Fibroblast of skin of right quadriceps (primary cell): ENCODE results near the gene CYP46A1.

ENCODE experiments used
- DNase-seq: peaks from one replicate; pipeline ENCODE4 v3.0.0-alpha.2; 2013

The CYP46A1 gene

DNA sequence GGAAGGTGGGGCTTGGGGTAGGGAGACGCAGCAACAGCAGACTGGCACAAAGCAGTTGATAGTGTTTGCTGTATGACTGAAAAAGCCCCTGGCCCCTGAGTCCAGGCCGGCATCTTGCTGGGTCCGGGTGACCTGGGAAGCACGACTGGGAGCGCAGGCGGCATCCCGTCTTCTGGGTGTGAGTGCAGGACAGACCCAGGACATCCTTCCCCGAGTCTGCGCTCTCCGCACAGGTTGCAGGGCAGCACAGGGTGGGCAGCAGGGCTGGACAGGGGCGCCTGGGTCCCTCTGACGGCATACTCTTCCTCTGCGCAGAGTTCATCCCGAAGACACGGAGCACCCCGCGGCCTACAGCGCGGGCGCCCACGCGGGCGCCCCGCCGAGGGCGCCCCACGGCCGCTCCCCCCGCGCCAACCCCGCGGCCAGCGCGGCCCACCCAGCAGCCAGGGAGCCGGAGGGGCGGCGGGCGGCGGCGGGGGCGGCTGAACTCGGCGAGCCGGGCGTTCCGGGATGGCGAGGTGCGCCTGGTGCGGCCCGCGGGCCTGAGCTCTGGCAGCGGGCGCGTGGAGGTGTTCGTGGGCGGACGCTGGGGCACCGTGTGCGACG is 9.2 kb upstream of the CYP46A1 start:
- no peak for DNase-seq

DNA sequence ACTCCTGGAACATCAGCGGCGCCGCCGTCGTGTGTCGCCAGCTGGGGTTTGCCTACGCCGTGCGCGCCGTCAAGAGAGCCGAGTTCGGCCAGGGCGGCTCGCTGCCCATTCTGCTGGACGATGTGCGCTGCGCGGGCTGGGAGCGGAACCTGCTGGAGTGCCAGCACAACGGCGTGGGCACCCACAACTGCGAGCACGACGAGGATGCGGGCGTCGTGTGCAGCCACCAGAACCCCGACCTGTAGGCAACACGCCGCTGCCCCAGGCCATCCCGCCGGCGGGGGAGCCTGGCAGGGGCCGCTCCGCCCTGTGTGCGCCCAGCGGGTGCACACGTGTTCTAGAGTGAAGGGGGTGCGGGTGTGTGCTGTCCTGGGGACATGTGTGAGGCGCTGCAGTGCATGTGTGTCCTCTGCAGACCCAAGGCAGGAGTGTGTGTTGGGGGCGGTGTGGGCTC is 8.7 kb upstream of the CYP46A1 start:
- no peak for DNase-seq

GRCh38 chr14:99675951-99676350 is 8.1 kb upstream of the CYP46A1 start:
- DNase-seq = no peak

DNA sequence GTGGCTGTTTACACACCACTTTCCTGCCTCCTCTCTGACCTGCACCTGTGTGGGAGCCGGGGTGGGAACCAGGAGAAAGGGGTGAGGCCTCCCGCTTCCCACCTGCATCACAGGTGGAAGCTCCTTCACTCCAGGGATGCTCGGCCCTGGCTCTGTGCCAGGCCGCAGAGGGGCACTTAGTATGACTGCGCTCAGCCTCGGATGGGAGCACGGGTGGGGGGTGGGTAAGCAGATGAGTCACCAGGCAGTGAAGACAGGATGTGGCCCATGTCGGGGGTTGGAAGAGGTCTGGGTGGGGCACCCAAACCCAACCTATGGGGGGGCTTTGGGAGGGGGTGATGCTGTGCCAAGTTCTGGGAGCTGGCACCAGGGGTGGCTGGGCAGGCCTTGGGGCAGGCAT is 7.4 kb upstream of the CYP46A1 start:
- no peak for DNase-seq

- DNase-seq = no peak
Observed at GRCh38 chr14:99677231-99678140, 6.6 kb upstream of the CYP46A1 start.

- no peak for DNase-seq
Observed at GRCh38 chr14:99678198-99678597, 5.9 kb upstream of the CYP46A1 start.

GRCh38 chr14:99679111-99679510 is 5.0 kb upstream of the CYP46A1 start:
- DNase-seq = no peak

- DNase-seq = no peak
Observed at GRCh38 chr14:99679543-99679942, 4.6 kb upstream of the CYP46A1 start.

DNA sequence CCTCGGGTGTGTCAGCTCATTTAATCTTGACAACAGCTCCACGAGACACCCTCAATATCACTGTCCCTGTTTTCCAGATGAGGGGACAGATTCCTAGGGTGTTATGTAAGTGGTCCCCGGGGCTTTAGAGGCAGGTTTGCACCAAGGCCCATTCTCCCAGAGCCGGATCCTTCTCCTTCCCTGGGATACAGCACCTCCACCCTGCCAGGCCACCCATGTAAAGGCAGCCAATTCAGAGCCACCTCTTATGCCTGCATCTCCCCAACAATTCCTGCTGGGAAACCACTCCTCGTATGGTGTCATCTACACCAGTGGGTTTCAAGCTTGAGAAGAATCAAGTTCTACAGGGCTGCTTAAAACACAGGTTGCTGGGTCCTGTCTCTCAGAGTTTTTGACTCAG is 4.1 kb upstream of the CYP46A1 start:
- DNase-seq = no peak

DNA sequence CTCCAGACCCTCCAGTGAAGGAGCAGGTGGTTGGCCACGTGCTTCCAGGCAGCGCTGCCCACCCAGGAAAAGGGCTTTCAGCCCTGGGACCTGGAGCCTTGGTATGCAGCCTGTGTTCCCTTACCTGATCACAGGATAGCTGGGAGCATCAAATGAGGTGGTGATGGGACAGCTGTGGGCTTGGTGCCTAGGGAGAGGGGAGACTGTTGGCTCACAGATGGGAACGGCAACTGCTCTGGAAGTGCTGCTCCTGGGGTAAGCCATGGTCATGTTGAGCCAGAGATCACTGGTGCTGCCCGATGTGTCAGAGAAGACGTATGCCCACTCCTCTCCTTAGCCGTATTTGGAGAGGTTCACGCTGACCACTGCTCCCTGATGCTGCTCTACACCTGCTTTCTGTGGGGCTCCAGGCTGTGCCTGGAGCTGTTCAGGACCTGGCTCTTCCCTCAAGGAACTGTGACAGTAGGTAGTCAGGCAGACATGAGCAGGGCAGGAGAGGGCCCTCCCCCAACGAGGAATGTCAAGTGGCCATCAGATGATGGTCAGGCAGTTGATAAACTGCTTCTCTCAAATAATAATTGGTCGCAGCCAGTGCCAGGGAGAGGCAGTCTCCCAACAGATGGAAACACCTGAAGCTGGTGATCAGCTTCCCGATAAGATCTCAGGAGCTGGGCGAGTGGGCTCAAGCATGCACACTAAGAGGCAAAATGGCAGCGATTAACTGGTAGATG is 2.8 kb upstream of the CYP46A1 start:
- no peak for DNase-seq

GRCh38 chr14:99681832-99682148 is 2.3 kb upstream of the CYP46A1 start:
- DNase-seq = no peak

DNA sequence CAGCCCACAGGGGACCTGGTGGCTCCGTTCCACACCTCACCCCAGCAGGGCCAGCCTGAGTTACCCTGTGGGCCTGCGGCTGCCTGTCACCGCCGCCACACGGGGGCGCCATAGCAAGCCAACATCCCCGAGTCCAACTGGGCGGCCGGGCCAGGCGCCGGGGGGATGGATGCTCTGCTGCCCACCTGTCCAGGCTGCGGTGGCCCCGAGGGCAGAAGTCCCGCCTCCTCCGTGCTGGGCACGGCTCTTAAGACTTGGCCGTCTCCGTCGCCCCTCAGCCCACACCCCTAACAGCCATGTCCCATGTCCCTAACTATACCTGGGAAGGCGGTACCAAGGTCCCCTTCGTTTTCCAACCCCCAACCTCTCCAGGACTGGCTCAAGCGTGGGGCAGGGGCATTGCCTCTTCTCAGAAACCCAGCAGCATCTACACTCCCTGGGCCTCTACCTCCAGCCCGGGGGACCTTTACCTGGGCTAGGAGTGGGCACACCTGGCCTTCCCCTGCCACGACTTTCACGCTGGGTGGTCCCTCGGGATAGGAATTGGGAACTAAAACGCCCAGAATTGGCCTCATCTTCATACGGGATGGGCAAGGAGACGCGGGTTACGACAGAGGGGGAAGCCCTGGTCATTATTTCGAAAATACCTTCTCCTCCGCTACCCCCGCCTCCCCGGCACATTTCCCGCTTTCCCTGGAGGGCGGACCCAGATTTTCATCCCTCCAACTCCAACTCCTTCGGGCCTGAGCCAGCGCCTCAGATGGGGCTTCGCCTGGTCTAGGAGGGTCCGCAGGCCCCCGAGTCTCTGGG is 1.1 kb upstream of the CYP46A1 start:
- peak; percentile 59 for DNase-seq

DNA sequence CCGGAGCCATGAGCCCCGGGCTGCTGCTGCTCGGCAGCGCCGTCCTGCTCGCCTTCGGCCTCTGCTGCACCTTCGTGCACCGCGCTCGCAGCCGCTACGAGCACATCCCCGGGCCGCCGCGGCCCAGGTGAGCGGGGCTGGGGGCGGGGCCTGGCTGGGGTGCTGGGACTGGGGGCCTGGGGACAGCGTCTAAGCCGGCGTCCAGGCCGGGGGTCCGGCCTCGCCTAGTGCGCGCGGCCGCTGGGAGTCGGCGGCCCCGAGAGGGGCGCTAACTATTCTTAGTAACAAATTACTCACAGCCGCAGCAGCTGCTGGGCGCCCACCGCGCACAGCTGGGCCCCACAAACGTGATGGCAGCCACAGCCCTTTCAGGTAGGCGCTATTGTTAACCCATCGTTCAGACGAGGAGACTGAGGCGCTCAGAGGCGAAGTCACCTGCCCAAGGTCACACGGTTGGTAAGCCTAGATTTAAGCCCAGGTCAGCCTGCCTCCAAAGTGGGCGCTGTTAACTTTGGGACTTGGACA is 374 bp downstream of the CYP46A1 start:
- no peak for DNase-seq

- DNase-seq = no peak
Observed at GRCh38 chr14:99685151-99685591, 1.1 kb downstream of the CYP46A1 start.

- DNase-seq = no peak
Observed at GRCh38 chr14:99685596-99685995, 1.5 kb downstream of the CYP46A1 start.

GRCh38 chr14:99686557-99687283 is 2.6 kb downstream of the CYP46A1 start:
- no peak for DNase-seq

GRCh38 chr14:99687284-99688209 is 3.4 kb downstream of the CYP46A1 start:
- no peak for DNase-seq

GRCh38 chr14:99688210-99688581 is 4.1 kb downstream of the CYP46A1 start:
- no peak for DNase-seq

DNA sequence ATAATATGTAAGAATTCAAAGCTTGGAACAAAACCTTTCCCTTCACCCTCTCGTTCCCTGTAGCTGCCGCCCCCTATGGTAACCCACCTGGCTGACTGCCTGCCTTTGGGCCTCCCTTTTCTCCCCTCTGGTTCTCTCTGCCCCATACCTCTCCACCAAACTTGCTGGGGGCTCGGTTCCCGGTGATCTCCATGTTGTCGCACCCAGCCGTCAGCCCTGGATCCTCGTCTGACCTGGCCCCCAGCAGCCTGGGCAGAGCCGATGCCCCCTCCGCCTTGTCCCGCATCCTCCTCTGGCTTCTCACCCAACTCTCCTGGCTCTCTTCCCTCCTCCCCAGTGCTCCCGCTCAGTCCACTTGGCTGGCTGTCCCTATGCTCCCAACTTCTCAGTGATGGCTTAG is 4.5 kb downstream of the CYP46A1 start:
- DNase-seq = no peak

DNA sequence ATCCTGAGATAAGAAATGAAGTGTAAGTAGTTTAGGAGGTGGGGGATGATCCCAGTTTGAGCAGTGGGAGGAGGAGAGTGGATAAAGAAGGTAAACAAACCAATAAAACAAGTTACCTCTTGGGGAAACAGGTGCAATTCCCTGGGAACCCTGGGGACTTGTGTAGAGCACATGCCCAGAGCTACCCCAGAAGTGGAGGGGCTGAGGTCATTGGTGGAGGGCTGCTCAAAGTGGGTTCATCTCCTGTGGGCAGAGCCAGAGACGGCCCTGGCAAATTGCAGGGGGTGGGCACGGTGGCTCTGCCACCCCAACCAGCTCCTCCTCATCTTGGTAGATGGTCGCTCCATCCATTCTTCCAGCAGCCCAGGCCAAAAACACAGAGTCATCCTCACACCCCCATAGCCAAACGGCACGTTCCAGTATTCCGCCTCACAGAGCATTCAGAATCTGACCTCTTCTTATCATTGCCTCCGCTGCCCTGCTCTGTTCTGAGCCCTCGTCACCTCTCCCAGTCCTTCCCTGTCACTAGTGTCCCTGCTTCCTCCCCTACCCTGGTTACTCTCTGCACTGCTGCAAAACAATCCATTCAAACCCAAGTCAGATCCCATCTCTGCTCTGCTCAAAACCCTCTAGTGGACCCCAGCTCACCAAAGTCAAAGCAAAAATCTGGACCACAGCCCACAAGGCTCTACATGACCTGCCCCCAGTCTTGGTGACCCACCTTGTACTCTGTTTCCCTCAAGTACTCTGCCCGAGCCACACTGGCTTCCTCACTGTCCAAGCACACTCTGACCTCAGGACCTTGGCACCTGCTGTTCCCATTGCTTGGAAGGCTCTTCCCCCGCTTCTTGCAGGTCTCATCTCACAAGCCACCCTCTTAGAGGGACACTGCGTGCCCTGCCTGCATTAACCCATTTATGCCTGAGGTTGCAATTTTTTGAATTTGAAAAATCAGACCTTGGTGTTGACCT is 5.5 kb downstream of the CYP46A1 start:
- DNase-seq = no peak
